GM19238 (cell line): ENCODE measurements around the gene TTC28.
"Not testable (repeated sequence)": the region's sequence is repeated elsewhere in the genome, so short reads cannot be mapped to it uniquely, and the experiment has no call there.

Experiments
- DNase-seq: peaks from one replicate; pipeline ENCODE4 v3.0.0; 2011; ENCODE audit warnings: low spot score; ENCODE audit not compliant: insufficient read length

Gene TTC28

GRCh38 chr22:28198692-28199091 lies 480.9 kb downstream of the TTC28 start:
- no peak for DNase-seq

GRCh38 chr22:28191571-28191970 lies 488.1 kb downstream of the TTC28 start:
- not testable (repeated sequence) for DNase-seq

- no peak for DNase-seq
Measured at GRCh38 chr22:28188178-28188879, 491.3 kb downstream of the TTC28 start.

- DNase-seq = no peak
Measured at GRCh38 chr22:28187612-28188011, 492.0 kb downstream of the TTC28 start.

- DNase-seq = no peak
Measured at GRCh38 chr22:28186641-28187040, 493.0 kb downstream of the TTC28 start.

- DNase-seq = no peak
Measured at GRCh38 chr22:28185130-28185529, 494.5 kb downstream of the TTC28 start.

- DNase-seq = no peak
Measured at GRCh38 chr22:28183078-28183860, 496.4 kb downstream of the TTC28 start.

- DNase-seq = no peak
Measured at GRCh38 chr22:28180804-28181731, 498.6 kb downstream of the TTC28 start.

- DNase-seq = no peak
Measured at GRCh38 chr22:28179392-28179791, 500.2 kb downstream of the TTC28 start.

- DNase-seq = no peak
Measured at GRCh38 chr22:28175730-28176492, 503.7 kb downstream of the TTC28 start.

- DNase-seq = no peak
Measured at GRCh38 chr22:28174509-28174908, 505.1 kb downstream of the TTC28 start.

GRCh38 chr22:28172892-28173670 lies 506.6 kb downstream of the TTC28 start:
- no peak for DNase-seq

GRCh38 chr22:28171712-28172111 lies 507.9 kb downstream of the TTC28 start:
- no peak for DNase-seq

- no peak for DNase-seq
Measured at GRCh38 chr22:28171115-28171514, 508.5 kb downstream of the TTC28 start.

GRCh38 chr22:28169314-28169713 lies 510.3 kb downstream of the TTC28 start:
- not testable (repeated sequence) for DNase-seq

GRCh38 chr22:28155808-28156207 lies 523.8 kb downstream of the TTC28 start:
- no peak for DNase-seq

GRCh38 chr22:28154861-28155260 lies 524.8 kb downstream of the TTC28 start:
- no peak for DNase-seq

- no peak for DNase-seq
Measured at GRCh38 chr22:28151151-28151816, 528.4 kb downstream of the TTC28 start.

- DNase-seq = no peak
Measured at GRCh38 chr22:28148816-28149465, 530.7 kb downstream of the TTC28 start.
